ENCODE data around the gene CHD2. TPM values are rescaled to one million over a fixed set of nuclear protein-coding genes. Genes with fewer than 3 reads are reported as not detected.

CHD2 gene
- polyA plus RNA-seq, 1 experiment = 62.6 TPM

GRCh38 chr15:93072411-93073394 is 172.6 kb downstream of the CHD2 start:
- no peak for DNase-seq (ENCODE audit: low read depth, low spot score)
- ChIA-PET CTCF (interaction anchor here (1.2 to 2.5 kb wide), 3 partner anchors 14 to 1047 kb away, joined by 4 to 18 read pairs (median 6); no protein-coding TSS in a partner anchor), POLR2A (no interaction called here)
- Histone ChIP-seq H3K4me3 (ENCODE audit: low read depth, low read length) (peak overlapping the region; percentile 66), H3K27me3 (ENCODE audit: control insufficient read depth, insufficient read depth, low read length) (peaks cover 42% of the 10 kb centered on the region), H3K27ac (ENCODE audit: low read depth, low read length) (no peak overlapping the region), H3K9me3 (ENCODE audit: control insufficient read depth, insufficient read depth, low read length) (no peaks in the 10 kb centered on the region; the same call in 1 of the 2 replicates)
- TF ChIP-seq CTCF (IDR thresholded peaks at IDR 0.05; ENCODE audit: low read depth, low read length) = no peak

- DNase-seq (ENCODE audit: low read depth, low spot score) = no peak
- Histone ChIP-seq H3K27ac (ENCODE audit: low read depth, low read length) (no peak overlapping the region), H3K9me3 (ENCODE audit: control insufficient read depth, insufficient read depth, low read length) (no peaks in the 10 kb centered on the region; the same call in 1 of the 2 replicates), H3K27me3 (ENCODE audit: control insufficient read depth, insufficient read depth, low read length) (peaks cover 39% of the 10 kb centered on the region), H3K4me3 (ENCODE audit: low read depth, low read length) (peak overlapping the region; percentile 41; the same call in 1 of the 2 replicates)
- ChIA-PET CTCF (interaction anchor here (2.5 kb wide), 1 partner anchor 15 kb away, joined by 18 read pairs; no protein-coding TSS in a partner anchor), POLR2A (no interaction called here)
- TF ChIP-seq CTCF (IDR thresholded peaks at IDR 0.05; ENCODE audit: low read depth, low read length) = no peak
These were observed 173.4 kb downstream of the CHD2 start for GRCh38 chr15:93073465-93073952.

- CTCF ChIA-PET = interaction anchor here (1.4 to 2.3 kb wide), 2 partner anchors 13 to 1045 kb away, joined by 4 to 9 read pairs; no protein-coding TSS in a partner anchor
- POLR2A ChIA-PET = interaction anchor here (0.6 kb wide), 1 partner anchor 37 kb away, joined by 3 read pairs; no protein-coding TSS in a partner anchor
- no peak overlapping the region for H3K4me3 ChIP-seq (ENCODE audit: low read depth, low read length)
- no peak overlapping the region for H3K27ac ChIP-seq (ENCODE audit: low read depth, low read length)
- H3K9me3 ChIP-seq (ENCODE audit: control insufficient read depth, insufficient read depth, low read length) = no peaks in the 10 kb centered on the region; the same call in 1 of the 2 replicates
- no peak for DNase-seq (ENCODE audit: low read depth, low spot score)
- TF ChIP-seq CTCF (IDR thresholded peaks at IDR 0.05; ENCODE audit: low read depth, low read length) = no peak
- peaks cover 36% of the 10 kb centered on the region for H3K27me3 ChIP-seq (ENCODE audit: control insufficient read depth, insufficient read depth, low read length)
These were observed 174.5 kb downstream of the CHD2 start for GRCh38 chr15:93074599-93074998.

GRCh38 chr15:93076217-93076616 is 176.1 kb downstream of the CHD2 start:
- ChIA-PET POLR2A (no interaction called here), CTCF (interaction anchor here (2.3 to 3.0 kb wide), 2 partner anchors 12 kb away, joined by 9 to 21 read pairs; partner anchors contain the start of gene RGMA)
- H3K27ac ChIP-seq (ENCODE audit: low read depth, low read length) = no peak overlapping the region
- H3K27me3 ChIP-seq (ENCODE audit: control insufficient read depth, insufficient read depth, low read length) = peaks cover 39% of the 10 kb centered on the region
- H3K4me3 ChIP-seq (ENCODE audit: low read depth, low read length) = no peak overlapping the region
- no peaks in the 10 kb centered on the region; the same call in 1 of the 2 replicates for H3K9me3 ChIP-seq (ENCODE audit: control insufficient read depth, insufficient read depth, low read length)
- no peak for TF ChIP-seq CTCF (IDR thresholded peaks at IDR 0.05; ENCODE audit: low read depth, low read length)
- DNase-seq (ENCODE audit: low read depth, low spot score) = no peak
